K562 treated with DMSO at 1 percent for 24 hours (cell line): Measurements from ENCODE around the gene CDCA4. TPM values are rescaled to one million over a fixed set of nuclear protein-coding genes. Genes with fewer than 3 reads are reported as not detected.

Source experiments
- total RNA-seq: library from RNA; unstranded; fragments of 300-600 nt; gene quantifications from 2 replicates; pipeline ENCODE4 v1.2.3, GENCODE V29; 2022; ENCODE audit warnings: low read depth; ENCODE audit not compliant: insufficient read depth

Gene CDCA4
- 41.0 and 44.4 TPM in 2 replicates for total RNA-seq

GRCh38 chr14:105020815-105021655 is at the start of gene CDCA4:
TSS of gene CDCA4 (minus strand) at chr14:105021083. CDS start at chr14:105011929, 9,154 bp downstream.

DNA sequence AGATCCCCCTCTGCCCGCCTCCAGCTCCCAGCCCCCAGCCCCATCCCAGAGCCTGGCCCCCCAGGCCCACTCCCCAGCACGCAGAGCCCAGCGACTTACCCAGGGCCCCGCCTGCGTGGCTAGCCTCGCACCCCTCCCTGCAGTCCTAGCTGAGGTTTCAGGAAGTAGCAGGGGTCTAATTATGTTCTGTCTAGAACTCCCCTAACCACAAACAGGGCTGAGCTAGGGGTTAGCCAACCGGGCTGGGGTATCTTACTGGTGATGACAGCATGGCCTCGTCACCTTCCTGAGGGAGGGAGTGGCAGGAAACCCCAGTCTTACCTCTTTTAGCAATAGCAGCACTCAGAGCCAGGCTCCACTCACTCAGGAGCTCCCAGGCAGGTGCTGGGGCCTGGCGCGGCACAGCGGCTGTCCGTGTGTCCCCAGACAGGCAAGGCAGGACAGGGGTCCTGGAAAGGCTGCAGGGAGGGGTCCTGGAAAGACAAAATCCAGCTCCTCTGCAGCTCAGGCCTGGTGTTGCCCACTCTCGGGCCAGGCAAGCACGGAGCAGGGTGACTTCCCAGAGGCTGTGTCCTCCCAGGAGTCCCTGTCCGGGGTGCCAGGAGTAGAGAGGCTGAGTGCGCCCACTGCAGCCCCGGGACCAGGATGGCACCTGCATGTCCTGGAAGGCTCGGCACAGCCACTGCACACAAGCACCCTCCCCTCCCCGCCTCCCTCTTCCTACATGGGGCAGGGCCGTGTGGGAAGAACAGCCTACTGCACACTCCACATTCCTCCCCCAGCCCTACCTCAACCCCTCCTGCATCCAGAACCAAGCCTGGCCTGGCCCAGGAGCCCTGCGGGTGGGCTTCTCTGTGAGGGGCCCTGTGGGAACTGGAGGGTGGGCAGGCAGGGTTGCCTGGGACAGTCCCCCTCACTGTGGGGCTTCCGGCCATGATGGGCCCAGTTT is 44.7 kb upstream of the CDCA4 start, which contains the start of gene GPR132:
Gene GPR132 (minus strand): TSS at position 151 of the 949 bp plus-strand sequence. CDS start 10,010 bp downstream, outside the sequence.

GRCh38 chr14:104985675-104986486 is 35.0 kb downstream of the CDCA4 start, which contains the start of gene CLBA1:
TSS of gene CLBA1 (plus strand) at chr14:104985788. CDS start at chr14:104986432, 644 bp downstream.

GRCh38 chr14:104977681-104978653 is 42.9 kb downstream of the CDCA4 start, which contains the start of gene AHNAK2:
TSS of gene AHNAK2 (minus strand) at chr14:104978374. CDS start at chr14:104978237, 137 bp downstream.

Other genes with a start within 250 kb of the CDCA4 start
- 123 and 125 TPM in 2 replicates for gene AKT1, start 225.3 kb downstream of the CDCA4 start, total RNA-seq
- gene ZBTB42, start 220.0 kb downstream of the CDCA4 start, total RNA-seq, result 12.2 and 13.7 TPM in 2 replicates
- 6.0 and 6.9 TPM in 2 replicates for gene CEP170B, start 155.8 kb downstream of the CDCA4 start, total RNA-seq
- gene PLD4, start 96.2 kb downstream of the CDCA4 start, total RNA-seq, result 0.25 and 0.29 TPM in 2 replicates
- 0.05 and 0.20 TPM in 2 replicates for gene AHNAK2, start 42.7 kb downstream of the CDCA4 start, total RNA-seq
- gene CLBA1, start 35.3 kb downstream of the CDCA4 start, total RNA-seq, result 3.0 and 3.5 TPM in 2 replicates
- gene GPR132, start 44.3 kb upstream of the CDCA4 start, total RNA-seq, result 2.7 and 3.0 TPM in 2 replicates
- 10.1 and 11.9 TPM in 2 replicates for gene JAG2, start 147.7 kb upstream of the CDCA4 start, total RNA-seq
- gene NUDT14, start 160.2 kb upstream of the CDCA4 start, total RNA-seq, result 31.7 and 38.6 TPM in 2 replicates
- gene BTBD6, start 227.4 kb upstream of the CDCA4 start, total RNA-seq, result not detected in 2 replicates